Liver (tissue), 9 donors: ENCODE data around the gene TOX2. TPM values are rescaled to one million over a fixed set of nuclear protein-coding genes. Genes with fewer than 3 reads are reported as not detected.

Experiments
- DNase-seq: peaks from one replicate; pipeline ENCODE4 v3.0.0-alpha.2; 2017; ENCODE audit warnings: low spot score
- H3K27ac ChIP-seq, 2 donors: one replicate each; pipeline ENCODE4 v1.7.0; 2013; ENCODE audit warnings: inconsistent platforms in 2 of 2, low read length in 2 of 2, control low read depth in 1 of 2, low read depth in 1 of 2, mild to moderate bottlenecking in 1 of 2
- H3K27me3 ChIP-seq, 4 donors: one replicate each; pipeline versions ENCODE4 v1.6.1 to v1.7.0; 2013; ENCODE audit warnings: low read length in 3 of 4, inconsistent platforms in 1 of 4, mild to moderate bottlenecking in 1 of 4, moderate library complexity in 1 of 4; ENCODE audit not compliant: control insufficient read depth in 4 of 4, insufficient read depth in 4 of 4
- H3K36me3 ChIP-seq, 4 donors: one replicate each; pipeline versions ENCODE4 v1.6.1 to v1.7.0; 2013; ENCODE audit warnings: low read length in 3 of 4, mild to moderate bottlenecking in 3 of 4, low read depth in 1 of 4, moderate library complexity in 1 of 4; ENCODE audit not compliant: control insufficient read depth in 4 of 4, insufficient read depth in 3 of 4
- H3K4me1 ChIP-seq, 4 donors: one replicate each; pipeline versions ENCODE4 v1.6.1 to v1.7.0; 2013; ENCODE audit warnings: low read length in 3 of 4, mild to moderate bottlenecking in 3 of 4, moderate library complexity in 1 of 4; ENCODE audit not compliant: control insufficient read depth in 4 of 4, insufficient read depth in 4 of 4
- H3K4me3 ChIP-seq, 3 donors: one replicate each; pipeline versions ENCODE4 v1.6.1 to v1.7.0; 2013; ENCODE audit warnings: low read length in 3 of 3, control low read depth in 1 of 3, low read depth in 1 of 3, mild to moderate bottlenecking in 1 of 3
- H3K9ac ChIP-seq, 2 donors: one replicate each; pipeline ENCODE4 v1.7.0; 2013; ENCODE audit warnings: low read length in 2 of 2, mild to moderate bottlenecking in 2 of 2, moderate library complexity in 2 of 2, control low read depth in 1 of 2, low read depth in 1 of 2
- H3K9me3 ChIP-seq, 4 donors: one replicate each; pipeline versions ENCODE4 v1.6.1 to v1.7.0; 2013; ENCODE audit warnings: low read length in 3 of 4; ENCODE audit not compliant: control insufficient read depth in 4 of 4
- EGR1 ChIP-seq, 2 donors: IDR thresholded peaks; 2 replicates each; pipeline ENCODE4 v1.6.1; 2016 to 2018; ENCODE audit warnings: antibody characterized with exemption in 2 of 2, low read depth in 2 of 2
- FOXA1 ChIP-seq: IDR thresholded peaks from 2 replicates; pipeline ENCODE4 v1.6.1; 2016; ENCODE audit warnings: antibody characterized with exemption
- FOXA2 ChIP-seq: IDR thresholded peaks from 2 replicates; pipeline ENCODE4 v1.6.1; 2016; ENCODE audit warnings: antibody characterized with exemption
- GABPA ChIP-seq, 2 donors: IDR thresholded peaks in 1 of 2; conservative IDR thresholded peaks in 1 of 2; 2 replicates each; pipeline ENCODE4 v1.6.1; 2016; ENCODE audit warnings: antibody characterized with exemption in 2 of 2, mild to moderate bottlenecking in 1 of 2, moderate library complexity in 1 of 2
- HNF4A ChIP-seq, 2 donors: conservative IDR thresholded peaks; 2 replicates each; pipeline ENCODE4 v1.6.1; 2016; ENCODE audit warnings: antibody characterized with exemption in 2 of 2, mild to moderate bottlenecking in 2 of 2
- HNF4G ChIP-seq: IDR thresholded peaks from 2 replicates; pipeline ENCODE4 v1.6.1; 2016; ENCODE audit warnings: antibody characterized with exemption
- JUND ChIP-seq, 2 donors: IDR thresholded peaks; 2 replicates each; pipeline ENCODE4 v1.6.1; 2016; ENCODE audit warnings: antibody characterized with exemption in 2 of 2
- NR2F2 ChIP-seq: IDR thresholded peaks from 2 replicates; pipeline ENCODE4 v1.6.1; 2016; ENCODE audit warnings: antibody characterized with exemption
- RAD21 ChIP-seq, 2 donors: IDR thresholded peaks; 2 replicates each; pipeline ENCODE4 v1.6.1; 2016; ENCODE audit warnings: antibody characterized with exemption in 2 of 2, mild to moderate bottlenecking in 2 of 2
- RXRA ChIP-seq, 2 donors: IDR thresholded peaks; 2 replicates each; pipeline ENCODE4 v1.6.1; 2017 to 2018; ENCODE audit warnings: antibody characterized with exemption in 2 of 2, mild to moderate bottlenecking in 1 of 2
- SP1 ChIP-seq: IDR thresholded peaks from 2 replicates; pipeline ENCODE4 v1.6.1; 2018; ENCODE audit warnings: antibody characterized with exemption, mild to moderate bottlenecking
- TAF1 ChIP-seq: conservative IDR thresholded peaks from 2 replicates; pipeline ENCODE4 v1.6.1; 2016; ENCODE audit warnings: antibody characterized with exemption, mild to moderate bottlenecking
- YY1 ChIP-seq: IDR thresholded peaks from 2 replicates; pipeline ENCODE4 v1.6.1; 2016; ENCODE audit warnings: antibody characterized with exemption, mild to moderate bottlenecking
- WGBS: extraction: QIAGEN DNeasy Blood & Tissue Kit; methylation state at CpG from one replicate; pipeline ENCODE4 v1.1.7; 2013; 5-methylcytosine and 5-hydroxymethylcytosine counted together
- polyA plus RNA-seq, 2 donors: library from polyadenylated mRNA; stranded (reverse) in 1 of 2; unstranded in 1 of 2; fragments of 200-250 nt in 1 of 2; fragments of >200 nt in 1 of 2; fragmentation: Nextera tagmentation in 1 of 2; extraction: Ambion mirVana in 1 of 2; gene quantifications; one replicate each; pipeline versions ENCODE4 v1.2.1 to v1.2.3, GENCODE V29; 2013 to 2015
- total RNA-seq, 2 donors: library from RNA; depleted of rRNA; stranded (reverse); fragments of >200 nt; gene quantifications; one replicate each; pipeline ENCODE4 v1.2.3, GENCODE V29; 2014
- TF ChIP-seq, protein P1 (sequence below): IDR thresholded peaks from 2 replicates; pipeline ENCODE4 v1.6.1; 2016; ENCODE audit warnings: antibody characterized with exemption, mild to moderate bottlenecking
- TF ChIP-seq, protein P2 (sequence below): IDR thresholded peaks from 2 replicates; pipeline ENCODE4 v1.6.1; 2016; ENCODE audit warnings: antibody characterized with exemption
- TF ChIP-seq, protein P3 (sequence below): IDR thresholded peaks from 2 replicates; pipeline ENCODE4 v1.6.1; 2016; ENCODE audit warnings: antibody characterized with exemption
- TF ChIP-seq, protein P4 (sequence below): fragments of 150-350 bp; IDR thresholded peaks from 2 replicates; pipeline ENCODE4 v1.5.1; 2017; ENCODE audit warnings: improper control_type of control experiment, low read depth, low read length; ENCODE audit not compliant: missing input control
- TF ChIP-seq, protein P5 (sequence below): IDR thresholded peaks from 2 replicates; pipeline ENCODE4 v1.6.1; 2016; ENCODE audit warnings: antibody characterized with exemption
- donor health status: healthy.
- donor health status: healthy.
- donor health status: healthy.
- donor health status: healthy.
- donor health status: healthy.

TOX2 gene
- total and polyA plus RNA-seq, 4 donors, result 0.33 to 2.7 (median 1.4) TPM

DNA sequence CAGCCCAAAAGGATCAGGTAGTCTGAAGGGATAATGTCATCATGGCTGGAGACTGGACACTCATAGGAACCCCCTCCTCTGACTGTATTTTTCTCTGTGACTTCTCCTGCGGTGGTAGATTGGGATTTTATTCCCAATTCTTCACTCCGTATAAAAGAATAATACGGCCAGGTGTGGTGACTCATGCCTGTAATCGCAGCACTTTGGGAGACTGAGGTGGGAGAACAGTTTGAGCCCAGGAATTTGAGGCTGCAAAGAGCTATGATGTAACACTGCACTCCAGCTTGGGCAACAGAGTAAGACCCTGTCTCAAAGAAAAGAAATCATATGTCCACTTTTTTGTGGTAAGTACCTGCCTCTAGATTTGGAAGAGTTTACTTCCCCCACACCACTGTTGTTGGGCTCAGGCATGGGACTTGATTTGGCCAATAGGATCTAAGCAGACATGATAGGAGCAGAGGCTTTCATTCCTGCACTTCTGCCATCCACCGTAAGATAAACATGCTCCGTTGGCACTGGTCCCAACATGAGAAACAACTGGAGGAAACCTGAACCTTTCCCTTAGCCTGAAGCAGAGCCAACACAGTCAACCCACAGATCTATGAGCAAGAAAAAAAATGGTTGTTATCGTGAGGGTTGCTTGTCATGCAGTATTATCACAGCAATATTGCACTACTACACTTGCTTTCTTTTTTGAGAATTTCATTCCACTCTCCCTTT lies 190.3 kb downstream of the TOX2 start (continued):
- TF ChIP-seq, protein P1, sequence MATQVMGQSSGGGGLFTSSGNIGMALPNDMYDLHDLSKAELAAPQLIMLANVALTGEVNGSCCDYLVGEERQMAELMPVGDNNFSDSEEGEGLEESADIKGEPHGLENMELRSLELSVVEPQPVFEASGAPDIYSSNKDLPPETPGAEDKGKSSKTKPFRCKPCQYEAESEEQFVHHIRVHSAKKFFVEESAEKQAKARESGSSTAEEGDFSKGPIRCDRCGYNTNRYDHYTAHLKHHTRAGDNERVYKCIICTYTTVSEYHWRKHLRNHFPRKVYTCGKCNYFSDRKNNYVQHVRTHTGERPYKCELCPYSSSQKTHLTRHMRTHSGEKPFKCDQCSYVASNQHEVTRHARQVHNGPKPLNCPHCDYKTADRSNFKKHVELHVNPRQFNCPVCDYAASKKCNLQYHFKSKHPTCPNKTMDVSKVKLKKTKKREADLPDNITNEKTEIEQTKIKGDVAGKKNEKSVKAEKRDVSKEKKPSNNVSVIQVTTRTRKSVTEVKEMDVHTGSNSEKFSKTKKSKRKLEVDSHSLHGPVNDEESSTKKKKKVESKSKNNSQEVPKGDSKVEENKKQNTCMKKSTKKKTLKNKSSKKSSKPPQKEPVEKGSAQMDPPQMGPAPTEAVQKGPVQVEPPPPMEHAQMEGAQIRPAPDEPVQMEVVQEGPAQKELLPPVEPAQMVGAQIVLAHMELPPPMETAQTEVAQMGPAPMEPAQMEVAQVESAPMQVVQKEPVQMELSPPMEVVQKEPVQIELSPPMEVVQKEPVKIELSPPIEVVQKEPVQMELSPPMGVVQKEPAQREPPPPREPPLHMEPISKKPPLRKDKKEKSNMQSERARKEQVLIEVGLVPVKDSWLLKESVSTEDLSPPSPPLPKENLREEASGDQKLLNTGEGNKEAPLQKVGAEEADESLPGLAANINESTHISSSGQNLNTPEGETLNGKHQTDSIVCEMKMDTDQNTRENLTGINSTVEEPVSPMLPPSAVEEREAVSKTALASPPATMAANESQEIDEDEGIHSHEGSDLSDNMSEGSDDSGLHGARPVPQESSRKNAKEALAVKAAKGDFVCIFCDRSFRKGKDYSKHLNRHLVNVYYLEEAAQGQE, result no peak
- TF ChIP-seq RAD21 (IDR thresholded peaks at IDR 0.05), result no peak

DNA sequence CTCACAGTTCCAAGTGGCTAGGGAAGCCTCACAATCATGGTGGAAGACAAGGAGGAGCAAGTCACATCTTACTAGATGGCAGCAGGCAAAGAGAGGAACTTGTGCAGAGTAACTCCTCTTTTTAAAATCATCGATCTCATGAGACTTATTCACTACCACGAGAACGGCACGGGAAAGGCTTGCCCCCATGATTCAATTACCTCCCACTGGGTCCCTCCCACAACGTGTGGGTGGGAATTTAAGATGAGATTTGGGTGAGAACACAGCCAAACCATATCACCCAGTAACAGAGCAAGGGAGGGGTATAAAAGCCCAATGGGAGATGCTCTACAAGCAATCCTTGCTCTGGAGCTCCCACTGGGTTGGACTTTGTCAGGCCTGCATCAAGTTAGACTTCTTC lies 192.0 kb downstream of the TOX2 start:
- H3K4me3 ChIP-seq, result no peak overlapping the region
- TF ChIP-seq, protein P2, sequence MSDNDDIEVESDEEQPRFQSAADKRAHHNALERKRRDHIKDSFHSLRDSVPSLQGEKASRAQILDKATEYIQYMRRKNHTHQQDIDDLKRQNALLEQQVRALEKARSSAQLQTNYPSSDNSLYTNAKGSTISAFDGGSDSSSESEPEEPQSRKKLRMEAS, result no peak
- TF ChIP-seq HNF4G (no peak), FOXA1 (no peak), SP1 (no peak), YY1 (no peak), EGR1 (IDR thresholded peaks at IDR 0.05; ENCODE audit: low read depth in 2 of 2) (no peak), GABPA (IDR thresholded peaks at IDR 0.05 in 1 of 2, conservative IDR thresholded peaks at IDR 0.05 in 1 of 2) (no peak), RXRA (IDR thresholded peaks at IDR 0.05) (no peak), RAD21 (IDR thresholded peaks at IDR 0.05) (no peak), TAF1 (no peak), JUND (IDR thresholded peaks at IDR 0.05) (no peak), HNF4A (conservative IDR thresholded peaks at IDR 0.05) (no peak), FOXA2 (no peak), NR2F2 (no peak)
- TF ChIP-seq, protein P3, sequence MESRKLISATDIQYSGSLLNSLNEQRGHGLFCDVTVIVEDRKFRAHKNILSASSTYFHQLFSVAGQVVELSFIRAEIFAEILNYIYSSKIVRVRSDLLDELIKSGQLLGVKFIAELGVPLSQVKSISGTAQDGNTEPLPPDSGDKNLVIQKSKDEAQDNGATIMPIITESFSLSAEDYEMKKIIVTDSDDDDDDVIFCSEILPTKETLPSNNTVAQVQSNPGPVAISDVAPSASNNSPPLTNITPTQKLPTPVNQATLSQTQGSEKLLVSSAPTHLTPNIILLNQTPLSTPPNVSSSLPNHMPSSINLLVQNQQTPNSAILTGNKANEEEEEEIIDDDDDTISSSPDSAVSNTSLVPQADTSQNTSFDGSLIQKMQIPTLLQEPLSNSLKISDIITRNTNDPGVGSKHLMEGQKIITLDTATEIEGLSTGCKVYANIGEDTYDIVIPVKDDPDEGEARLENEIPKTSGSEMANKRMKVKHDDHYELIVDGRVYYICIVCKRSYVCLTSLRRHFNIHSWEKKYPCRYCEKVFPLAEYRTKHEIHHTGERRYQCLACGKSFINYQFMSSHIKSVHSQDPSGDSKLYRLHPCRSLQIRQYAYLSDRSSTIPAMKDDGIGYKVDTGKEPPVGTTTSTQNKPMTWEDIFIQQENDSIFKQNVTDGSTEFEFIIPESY, result no peak
- TF ChIP-seq, protein P1, result no peak
- TF ChIP-seq, protein P4, sequence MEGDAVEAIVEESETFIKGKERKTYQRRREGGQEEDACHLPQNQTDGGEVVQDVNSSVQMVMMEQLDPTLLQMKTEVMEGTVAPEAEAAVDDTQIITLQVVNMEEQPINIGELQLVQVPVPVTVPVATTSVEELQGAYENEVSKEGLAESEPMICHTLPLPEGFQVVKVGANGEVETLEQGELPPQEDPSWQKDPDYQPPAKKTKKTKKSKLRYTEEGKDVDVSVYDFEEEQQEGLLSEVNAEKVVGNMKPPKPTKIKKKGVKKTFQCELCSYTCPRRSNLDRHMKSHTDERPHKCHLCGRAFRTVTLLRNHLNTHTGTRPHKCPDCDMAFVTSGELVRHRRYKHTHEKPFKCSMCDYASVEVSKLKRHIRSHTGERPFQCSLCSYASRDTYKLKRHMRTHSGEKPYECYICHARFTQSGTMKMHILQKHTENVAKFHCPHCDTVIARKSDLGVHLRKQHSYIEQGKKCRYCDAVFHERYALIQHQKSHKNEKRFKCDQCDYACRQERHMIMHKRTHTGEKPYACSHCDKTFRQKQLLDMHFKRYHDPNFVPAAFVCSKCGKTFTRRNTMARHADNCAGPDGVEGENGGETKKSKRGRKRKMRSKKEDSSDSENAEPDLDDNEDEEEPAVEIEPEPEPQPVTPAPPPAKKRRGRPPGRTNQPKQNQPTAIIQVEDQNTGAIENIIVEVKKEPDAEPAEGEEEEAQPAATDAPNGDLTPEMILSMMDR, result no peak
- TF ChIP-seq, protein P5, sequence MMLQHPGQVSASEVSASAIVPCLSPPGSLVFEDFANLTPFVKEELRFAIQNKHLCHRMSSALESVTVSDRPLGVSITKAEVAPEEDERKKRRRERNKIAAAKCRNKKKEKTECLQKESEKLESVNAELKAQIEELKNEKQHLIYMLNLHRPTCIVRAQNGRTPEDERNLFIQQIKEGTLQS, result no peak

More for the DNA sequence above, 192.0 kb downstream of the TOX2 start:
- peaks cover 0 to 6% (median 0%) of the 10 kb centered on the region in 4 donors for H3K27me3 ChIP-seq
- H3K9ac ChIP-seq, result no peak overlapping the region
- no peaks in the 10 kb centered on the region for H3K4me1 ChIP-seq
- H3K27ac ChIP-seq, result no peak overlapping the region
- WGBS, result 73% methylated on average over 5 of the region's 5 CpGs
- DNase-seq, result no peak
- H3K36me3 ChIP-seq, result no peaks in the 10 kb centered on the region
- H3K9me3 ChIP-seq, result peaks cover 0 to 7% (median 2%) of the 10 kb centered on the region in 4 donors
